Measurements from ENCODE around the gene MAGEL2.

MAGEL2 gene

DNA sequence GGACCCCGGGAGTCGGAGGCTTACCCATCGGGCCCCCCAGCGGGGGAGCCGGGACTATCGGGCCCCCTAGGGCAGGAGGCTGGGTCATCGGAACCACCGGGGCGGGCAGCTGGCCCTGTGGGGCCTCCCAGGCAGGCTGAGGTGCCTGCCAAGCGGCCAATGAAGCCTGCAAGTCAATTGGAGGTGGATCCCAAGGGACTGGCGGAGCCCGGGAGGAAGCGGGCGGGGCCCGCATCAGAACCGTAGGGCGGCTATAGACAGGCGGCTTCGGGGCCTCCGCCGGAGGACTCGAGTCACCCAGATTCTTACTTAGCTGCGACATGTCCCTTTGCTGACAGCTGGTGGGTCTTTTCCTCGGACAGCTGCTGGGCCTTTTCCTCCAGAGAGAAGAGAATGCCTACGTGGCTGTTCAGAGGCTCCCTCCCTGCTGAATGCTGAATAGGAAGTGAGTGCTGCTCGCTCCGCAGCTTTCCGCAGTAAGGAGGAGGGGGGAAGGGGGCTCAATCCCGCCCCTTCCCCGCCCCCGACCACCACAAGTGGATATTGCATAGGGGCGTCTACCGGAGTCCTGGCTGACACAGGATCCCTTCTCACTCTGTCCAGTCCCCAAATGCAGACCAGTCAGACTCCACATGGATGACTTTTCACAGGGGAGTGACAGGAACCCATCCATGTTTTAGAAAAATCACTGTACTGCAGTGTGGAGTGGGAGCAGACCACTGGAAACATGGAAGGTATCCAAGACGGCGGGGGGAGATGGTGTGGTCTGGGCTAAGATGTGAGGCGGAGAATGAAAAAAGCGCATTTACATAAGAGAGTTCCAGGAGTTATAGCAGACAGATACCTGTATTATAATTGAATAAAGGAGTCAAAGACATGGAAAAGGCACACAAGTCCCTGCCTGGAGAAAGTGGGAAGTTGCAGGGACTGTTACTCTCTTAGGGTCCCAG, at the start of gene MAGEL2:
Gene MAGEL2 (minus strand): TSS at position 447 of the 950 bp plus-strand sequence. CDS start 125 bp downstream, at position 322.
- no peak for DNase-seq

DNA sequence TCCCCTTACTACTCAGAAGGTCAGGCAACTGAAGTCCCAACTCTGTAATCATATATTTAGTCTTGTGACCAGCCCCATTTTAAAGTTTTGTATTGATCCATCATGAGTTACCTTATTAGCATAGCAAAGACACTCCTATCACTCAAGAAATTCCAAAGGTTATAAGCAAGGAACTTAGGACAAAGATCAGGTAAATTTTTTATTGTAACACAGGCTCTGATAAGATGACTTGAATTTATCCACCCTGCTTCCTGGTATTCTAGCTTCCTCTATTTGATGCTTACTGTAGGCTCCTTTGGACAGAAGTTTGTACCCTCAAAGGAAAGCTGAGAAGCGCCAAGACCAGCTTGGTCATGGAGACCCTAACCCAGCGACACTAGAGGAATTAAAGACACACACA, 47.6 kb upstream of the MAGEL2 start:
- DNase-seq: no peak

DNA sequence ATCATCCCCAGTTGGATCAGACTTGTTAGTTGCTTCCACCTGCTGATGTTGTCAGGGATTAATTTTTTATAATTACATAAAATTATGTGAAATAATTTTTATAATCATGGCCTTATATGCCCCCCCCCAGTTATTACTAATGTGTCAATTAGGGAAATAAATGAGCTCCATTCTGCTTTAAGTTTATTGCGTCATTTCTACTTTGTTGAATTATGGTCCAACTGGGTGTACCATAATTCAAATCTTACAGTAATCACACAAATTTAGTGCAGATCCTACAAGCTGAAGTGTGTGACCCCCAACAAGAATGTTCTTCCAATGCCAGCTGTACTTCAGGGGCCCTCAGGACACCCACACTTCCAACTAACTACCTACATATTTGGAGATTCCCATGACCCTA, 46.9 kb upstream of the MAGEL2 start:
- DNase-seq: no peak

DNA sequence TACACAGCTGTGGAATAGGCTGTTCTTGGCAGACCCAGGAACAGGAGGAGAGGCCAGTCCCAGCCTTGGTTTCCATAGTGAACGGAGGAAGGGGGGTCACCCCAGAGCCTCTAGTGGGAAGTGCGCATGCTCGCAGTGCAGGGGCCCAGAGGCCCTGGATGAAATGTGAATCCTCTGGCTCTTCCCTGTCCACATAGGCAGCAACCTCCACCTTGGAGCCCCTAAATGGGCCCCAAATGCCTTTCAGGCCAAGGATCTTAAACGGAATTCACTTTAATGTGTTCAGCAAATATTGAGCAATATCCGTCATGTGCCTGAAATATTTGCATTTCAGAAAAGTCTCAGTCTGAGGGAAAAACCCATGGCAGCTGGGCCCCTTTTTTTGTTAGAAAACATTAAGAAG, 42.8 kb upstream of the MAGEL2 start:
- DNase-seq: no peak

DNA sequence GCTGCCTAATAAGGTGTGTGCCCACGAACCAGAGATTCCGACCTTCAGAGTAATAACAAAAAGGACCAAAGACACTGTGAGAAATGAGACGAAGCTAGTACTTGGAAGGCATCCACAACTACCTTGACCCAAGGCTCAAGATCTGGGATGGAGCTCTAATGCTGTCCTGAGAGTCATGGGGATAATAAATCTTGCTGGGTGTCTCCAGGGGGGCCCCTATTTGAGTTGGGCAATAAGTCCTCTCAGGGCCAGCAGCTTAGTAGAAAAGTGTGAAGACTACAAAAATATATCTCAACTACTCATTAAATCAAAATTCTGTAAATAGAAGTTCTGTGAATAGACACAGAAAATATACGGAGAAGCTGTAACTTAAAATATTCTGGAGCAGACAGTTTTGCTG, 42.3 kb upstream of the MAGEL2 start:
- DNase-seq: no peak

DNA sequence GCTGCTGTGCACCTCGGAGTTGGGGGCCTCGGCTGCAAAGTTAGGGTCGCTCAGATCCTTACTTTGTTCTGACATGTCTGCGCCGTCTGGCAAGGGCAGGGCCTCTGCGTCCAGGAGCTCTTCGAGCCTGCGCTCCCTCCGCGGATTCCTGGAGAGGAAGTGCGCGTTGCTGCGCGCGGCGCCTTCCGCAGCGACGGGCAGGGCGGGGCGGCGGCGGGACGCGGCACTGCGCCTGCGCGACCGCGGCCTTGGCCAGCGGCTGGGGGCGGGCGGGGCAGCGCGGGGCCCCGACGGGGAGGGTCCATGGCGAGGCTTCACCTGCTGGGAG, 39.4 kb upstream of the MAGEL2 start, which contains the start of gene NDN:
Gene NDN (minus strand): TSS at position 163 of the 328 bp plus-strand sequence. CDS start 88 bp downstream, at position 75.
- DNase-seq: no peak

DNA sequence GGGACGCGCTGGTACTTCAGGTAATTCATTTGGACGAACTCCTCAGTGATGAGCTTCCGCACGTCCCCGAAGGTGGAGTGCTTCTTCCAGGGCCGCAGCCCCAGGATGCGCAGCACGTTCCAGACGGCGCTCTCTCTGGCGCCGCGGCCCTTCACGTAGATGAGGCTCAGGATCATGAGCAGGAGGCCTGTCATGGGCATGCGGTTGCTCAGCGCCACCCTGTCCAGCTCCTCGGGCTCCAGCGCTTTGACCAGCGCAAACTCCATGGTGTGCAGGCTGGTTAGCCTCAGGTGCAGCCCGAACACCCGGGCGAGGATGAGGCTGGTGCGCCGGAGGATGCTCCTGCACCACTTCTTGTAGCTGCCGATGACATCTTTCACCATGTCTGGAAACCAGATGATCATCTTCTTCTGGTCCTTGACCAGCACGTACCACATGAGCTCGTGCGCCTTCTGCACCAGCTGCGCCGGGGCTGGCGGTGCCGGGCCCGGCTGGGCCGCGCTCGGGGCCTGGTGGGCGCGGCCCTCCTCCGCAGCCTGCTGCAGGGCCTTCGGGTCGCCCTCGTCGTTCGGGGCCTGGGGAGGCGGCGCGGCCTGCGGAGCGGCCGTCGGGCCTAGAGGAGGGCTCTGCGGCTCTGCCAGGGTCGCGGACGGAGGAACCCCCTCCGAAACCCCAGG, 38.9 kb upstream of the MAGEL2 start:
- DNase-seq: no peak

DNA sequence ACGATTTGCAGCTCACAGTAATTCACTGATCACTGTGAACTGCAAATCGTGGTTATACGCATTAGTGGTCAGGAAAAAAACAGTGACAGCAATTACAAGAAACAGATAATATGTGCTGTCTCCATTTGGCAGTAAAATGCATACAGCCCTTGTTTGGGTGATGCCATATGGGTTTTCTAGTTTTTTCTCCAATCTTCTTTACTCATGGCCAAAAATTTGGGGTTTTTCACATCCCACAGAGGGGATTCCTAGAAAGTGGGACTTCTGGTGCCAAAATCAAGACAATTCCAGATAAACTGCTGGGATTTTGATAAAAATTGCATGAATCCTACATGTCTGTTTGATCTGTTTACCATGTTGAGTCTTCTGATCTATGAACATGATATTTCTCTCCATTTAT, 23.8 kb upstream of the MAGEL2 start:
- DNase-seq: no peak

DNA sequence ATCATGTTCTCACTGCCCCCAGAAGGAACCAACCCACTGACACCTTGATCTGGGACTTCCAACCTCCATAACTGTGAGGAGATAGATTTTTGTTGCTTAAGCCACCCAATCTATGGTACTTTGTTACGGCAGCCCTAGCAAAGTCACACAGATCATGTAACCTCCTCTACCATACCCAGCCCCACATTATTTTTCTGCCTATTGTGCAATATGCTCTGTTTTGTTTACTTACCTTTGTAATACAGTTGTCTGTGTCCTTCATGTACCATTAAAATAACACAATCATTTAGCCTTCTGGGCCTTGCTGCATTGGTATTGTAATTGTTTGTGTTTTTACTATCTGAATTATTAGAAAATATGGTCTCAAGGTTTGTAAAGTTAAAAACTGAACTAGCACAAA, 23.3 kb upstream of the MAGEL2 start:
- no peak for DNase-seq

DNA sequence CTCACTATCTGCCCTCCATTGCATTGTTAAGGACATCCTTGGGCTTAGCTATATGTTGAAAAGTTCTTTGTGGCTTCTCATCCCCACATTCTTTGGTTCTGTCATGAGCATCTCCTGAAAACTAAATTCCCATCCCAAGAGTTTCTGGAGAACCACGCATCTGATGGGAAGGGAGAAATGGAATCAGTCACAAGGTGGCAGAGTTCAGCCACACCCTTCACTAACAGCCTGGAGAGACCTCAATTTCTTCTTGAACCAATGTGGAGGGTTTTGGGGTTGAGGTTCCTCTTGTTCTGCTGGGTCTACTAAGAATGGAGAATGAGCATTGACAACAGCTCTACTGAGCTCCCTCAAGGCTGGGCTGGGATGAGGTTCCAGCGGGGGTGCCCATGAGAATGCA, 15.6 kb upstream of the MAGEL2 start:
- DNase-seq: no peak

DNA sequence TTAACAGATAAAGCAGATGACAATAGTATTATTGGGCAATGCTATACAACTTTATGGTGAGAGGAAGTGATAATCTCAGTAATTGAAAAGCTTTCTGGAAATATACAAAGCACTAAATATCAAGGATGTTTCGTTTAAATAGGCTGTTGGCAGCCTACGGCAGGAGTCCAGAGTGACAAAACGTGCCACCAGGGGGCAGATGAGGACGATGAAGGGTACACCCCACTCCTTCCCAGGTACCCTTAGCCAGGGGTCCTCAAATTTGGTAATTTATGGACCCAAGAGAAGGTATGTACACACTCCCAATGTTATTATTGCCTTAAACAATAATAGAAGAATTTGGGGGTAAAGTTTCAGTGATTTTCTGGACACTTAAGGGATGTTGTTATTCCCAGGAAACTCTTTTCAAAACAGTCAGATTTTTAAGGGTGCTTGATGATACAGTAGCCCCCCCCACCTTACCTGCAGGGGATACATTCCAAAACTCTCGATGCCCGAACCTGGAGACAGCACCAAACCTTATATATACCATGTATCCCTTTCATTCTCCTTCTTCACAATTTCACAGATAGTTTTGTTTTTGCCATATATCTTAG, 1.4 kb upstream of the MAGEL2 start:
- peak; percentile 19 for DNase-seq

DNA sequence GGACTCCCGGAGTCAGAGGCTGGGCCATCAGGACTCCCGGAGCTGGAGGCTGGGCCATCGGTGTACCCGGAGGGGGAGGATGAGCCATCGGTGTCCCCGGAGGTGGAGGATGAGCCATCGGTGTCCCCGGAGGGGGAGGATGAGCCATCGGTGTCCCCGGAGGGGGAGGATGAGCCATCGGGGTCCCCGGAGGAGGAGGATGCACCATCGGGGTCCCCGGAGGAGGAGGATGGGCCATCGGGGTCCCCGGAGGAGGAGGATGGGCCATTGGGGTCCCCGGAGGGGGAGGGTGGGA, 719 bp downstream of the MAGEL2 start:
- no peak for DNase-seq

DNA sequence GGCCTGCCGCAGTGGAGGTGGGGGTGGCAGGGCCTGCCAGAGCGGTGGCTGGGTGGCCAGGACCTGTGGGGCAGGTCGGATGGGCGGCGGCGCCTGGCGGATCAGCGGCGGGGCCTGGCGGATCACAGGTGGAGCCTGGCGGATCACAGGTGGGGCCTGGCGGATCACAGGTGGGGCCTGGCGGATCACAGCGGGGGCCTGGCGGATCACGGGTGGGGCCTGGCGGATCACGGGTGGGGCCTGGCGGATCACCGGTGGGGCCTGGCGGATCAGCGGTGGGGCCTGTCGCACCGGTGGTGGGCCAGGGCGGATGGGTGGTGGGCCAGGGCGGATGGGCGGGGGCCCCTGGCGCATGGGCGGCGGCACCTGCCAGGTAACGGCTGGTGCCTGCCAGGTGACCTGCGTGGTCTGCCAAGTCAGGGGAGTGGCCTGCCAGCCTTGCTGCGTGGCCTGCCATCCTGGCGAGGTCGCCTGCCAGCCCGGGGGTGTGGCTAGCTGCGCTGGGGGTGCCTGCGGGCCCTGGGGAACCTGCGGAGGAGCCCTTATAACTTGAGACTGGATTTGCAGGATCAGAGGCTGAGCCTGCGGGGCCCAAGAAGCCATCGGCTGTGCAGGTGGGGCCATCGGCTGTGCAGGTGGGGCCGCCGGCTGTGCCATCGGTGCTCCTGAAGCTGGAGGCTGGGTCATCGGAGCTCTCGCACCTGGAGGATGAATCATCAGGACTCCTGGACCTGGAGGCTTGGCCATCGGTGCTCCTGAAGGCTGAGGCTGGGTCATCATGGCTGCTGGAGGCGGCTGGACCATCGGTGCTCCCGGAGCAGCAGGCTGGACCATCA, 1.3 kb downstream of the MAGEL2 start:
- DNase-seq: no peak

DNA sequence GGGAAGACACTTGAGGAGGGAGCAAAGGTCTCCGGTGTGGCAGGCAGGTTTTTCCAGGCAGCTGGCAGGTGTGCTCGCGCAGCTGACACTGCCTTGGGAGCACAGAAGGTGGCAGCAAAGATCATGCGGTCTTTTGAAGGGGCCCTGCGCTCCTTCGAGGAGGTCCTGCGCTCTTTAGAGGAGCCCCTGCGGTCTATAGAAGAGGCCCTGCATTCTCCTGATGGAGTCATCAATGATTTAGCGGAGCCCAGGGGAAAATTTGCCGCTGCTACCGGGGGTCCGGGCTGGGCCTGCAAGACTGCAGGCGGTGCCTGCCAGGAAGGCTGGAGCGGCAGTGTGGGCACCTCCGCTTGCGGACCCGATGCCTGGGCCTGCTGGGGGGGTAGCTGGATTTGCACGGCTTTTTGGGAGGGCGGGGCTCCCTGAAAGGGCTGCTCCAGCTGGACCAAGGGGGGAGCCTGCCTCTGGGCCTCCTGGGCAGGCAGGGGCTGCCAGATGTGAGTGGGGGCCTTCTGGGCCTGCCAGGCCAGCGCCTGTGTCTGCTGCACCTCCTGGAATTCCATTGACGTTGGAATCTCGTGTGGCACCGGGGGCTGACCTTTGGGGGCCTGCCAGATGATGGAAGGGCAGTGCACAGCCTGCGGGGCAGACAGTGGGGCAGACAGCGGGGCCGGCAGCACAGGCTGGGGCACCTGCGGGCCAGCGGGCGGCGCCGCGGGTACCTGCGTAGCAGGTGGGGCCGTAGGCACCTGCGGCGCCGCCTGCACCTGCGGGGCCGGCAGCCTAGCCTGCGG, 2.1 kb downstream of the MAGEL2 start:
- no peak for DNase-seq

DNA sequence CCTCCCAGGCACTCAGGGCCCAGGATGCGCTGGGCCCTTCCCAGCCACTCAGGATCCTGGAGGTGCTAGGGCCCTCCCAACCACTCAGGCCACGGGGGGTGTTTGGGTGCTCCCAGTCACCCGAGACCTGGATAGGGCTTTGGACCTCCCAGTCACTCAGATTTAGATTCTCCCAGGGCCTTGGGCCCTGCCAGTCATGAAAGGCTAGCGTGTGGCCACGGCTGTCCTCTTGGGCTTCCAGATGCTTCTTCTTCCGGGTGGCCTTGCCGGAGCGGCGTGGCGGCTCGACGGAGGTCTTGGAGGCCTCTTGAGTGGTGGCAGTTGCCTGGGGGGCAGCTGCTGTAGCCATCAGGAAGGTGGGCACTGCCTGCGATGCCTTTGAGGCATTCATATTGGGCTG, 2.8 kb downstream of the MAGEL2 start:
- no peak for DNase-seq

DNA sequence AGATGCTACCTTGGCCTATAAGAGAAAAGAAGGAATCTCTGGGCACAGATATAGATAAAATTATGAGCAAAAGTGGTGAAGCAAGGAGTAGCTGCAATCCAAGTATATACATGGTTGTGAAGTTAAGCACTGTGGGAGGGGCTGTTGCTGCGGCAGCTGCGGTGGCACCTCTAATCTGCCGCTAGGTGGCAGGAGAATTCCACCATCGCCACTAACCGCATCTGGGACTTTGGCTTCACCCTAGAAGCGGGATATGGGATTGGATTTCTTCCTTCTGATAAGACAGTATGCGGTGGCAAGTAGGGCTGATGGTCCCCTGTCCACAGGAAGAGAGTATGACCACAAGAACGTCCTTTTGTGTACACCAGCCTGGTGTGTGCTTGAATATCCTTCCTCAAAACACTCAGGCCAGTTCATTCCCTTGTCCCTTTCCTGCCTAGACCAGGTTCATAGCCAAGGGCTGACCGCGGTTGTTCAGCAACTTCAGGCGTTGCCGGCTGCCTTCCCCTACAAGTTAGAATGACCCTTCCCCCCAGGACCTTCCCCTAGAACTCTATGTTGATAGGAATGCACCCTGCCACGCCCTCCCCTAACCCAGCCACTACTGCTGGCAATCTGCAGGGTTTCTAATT, 5.1 kb downstream of the MAGEL2 start:
- peak; percentile 47 for DNase-seq

DNA sequence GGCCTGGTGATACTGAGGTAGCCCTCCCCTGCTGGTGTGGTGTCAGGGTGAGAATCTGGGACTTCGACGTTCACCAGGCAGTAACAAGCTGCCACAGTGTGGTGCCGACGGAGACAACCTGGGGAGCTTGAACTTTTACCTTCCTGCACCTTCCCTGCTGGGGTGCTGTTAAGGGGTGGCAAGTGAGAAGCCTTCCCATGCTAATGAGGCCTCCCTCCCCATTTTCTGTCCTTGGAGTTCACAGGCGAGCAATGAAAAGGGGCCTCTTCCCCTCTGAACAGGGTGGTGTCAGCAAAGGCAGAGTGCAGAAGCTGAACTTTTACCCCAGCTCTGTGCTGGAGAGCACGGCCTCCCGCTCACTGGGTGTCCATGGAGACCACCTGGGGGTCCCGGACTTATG, 13.5 kb downstream of the MAGEL2 start:
- no peak for DNase-seq

DNA sequence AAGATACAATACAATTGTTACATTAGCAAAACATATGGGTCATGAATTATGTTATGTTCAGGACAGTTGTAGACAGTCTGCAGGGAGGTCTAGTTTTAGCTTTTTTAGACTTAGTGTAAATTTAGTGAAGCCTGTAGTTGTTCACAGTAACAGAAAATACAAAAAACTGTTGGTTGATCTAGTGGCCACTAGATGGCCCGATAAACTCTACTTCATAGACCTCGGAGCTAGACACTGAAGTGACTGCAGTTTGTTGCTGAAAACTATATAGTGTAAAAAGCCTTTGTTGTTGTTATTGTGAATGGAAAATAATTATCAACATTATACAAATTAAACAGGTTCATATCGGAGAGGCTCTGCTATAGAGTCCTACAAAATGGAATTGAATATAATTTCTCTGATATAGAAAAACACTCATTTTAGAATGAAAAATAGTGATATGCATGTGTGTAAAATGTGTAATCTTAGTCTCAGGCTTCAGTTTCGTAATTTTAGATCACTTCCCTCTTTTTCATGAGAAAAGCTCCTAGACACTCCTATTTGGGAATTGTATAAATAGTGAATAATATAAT, 18.3 kb downstream of the MAGEL2 start:
- DNase-seq: no peak

DNA sequence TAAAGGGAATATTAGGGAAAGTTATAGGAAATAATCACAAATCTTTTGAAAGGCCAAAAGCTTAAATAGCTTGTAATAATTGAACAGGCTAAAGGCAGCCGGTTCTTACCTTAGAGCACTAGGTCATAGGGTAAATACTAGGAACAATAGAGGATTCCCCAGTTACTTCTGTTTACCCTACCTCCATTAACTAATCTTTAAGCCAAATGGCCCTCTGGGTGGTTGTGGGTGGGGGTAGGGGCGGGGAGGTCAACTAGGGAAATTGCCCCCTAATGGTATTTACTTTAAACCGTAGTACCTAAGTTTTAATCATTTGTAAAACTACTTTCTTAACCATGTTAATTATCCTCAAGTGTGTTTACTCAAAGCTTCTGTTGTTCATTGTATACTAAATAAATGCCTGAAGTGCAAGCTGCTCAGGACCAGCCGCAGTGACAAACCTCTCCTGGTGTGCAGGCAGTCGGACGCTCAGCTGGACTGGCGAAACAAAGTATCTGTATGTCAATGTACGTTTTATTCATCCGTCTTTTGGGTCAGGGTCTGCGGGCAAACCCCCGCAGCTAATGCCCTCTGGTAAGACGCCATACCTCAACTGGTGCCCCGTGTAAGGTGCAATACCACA, 18.9 kb downstream of the MAGEL2 start:
- no peak for DNase-seq

DNA sequence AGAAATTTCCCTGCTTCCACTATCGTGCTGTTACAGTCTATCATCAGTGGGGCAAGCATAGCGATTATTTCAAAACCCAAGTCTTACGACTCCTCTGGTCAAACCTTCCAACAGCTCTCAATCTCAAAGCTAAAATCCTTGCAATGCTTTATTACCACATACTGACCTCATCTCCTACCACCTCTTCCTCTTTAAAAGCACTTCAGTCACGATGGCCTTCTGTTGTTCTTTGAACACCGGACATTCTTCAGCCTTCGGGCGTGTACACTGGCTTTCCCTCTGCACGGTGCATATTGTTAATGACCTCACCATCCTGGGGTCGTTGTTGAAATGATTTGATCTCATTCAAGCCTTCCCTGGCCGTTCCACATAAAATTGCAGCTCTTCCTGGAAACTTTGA, 31.1 kb downstream of the MAGEL2 start:
- no peak for DNase-seq

DNA sequence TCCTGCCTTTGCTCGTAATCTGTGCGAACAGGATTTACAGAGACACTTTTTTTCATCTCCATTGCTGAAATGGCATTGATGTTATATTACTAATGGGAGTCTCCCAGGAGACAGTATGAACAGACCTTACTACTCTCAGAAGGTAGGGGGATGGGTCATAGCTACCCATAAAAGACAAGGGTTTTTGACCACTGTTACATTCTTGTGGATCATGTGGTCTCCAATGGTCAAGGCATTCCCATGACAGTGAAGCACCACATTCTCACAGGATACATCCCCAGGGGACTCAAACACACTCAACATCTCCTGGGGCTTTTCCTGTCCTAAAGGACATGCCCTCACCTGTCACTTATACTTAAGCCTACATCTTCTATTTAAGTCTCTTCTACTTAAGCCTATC, 41.4 kb downstream of the MAGEL2 start:
- DNase-seq: no peak
